ENCODE results near the gene THEMIS2. TPM values are rescaled to one million over a fixed set of nuclear protein-coding genes. Genes with fewer than 3 reads are reported as not detected.

The THEMIS2 gene
- total and polyA plus RNA-seq, 2 of the 13 experiments (the other 11 are each of a cell fraction or from before 2014, with no cell fraction given), result 0.38 to 1.5 TPM

GRCh38 chr1:27887215-27888021, 15.1 kb downstream of the THEMIS2 start:
- ATAC-seq (no peak), DNase-seq (ENCODE audit: low spot score) (no peak), FAIRE-seq (no peak)
- H3K9ac ChIP-seq (ENCODE audit: insufficient read depth, low read depth, low read length), result no peak overlapping the region
- ChIA-PET POLR2A (no interaction called here), CTCF (ENCODE audit: low intra/inter-chr PET ratio, low total read pairs) (no interaction called here)
- H4K20me1 ChIP-seq (ENCODE audit: insufficient read depth, low read length), result no peaks in the 10 kb centered on the region
- no peak overlapping the region for H3K4me3 ChIP-seq (replicated peaks in 1 of 3; ENCODE audit: insufficient read depth in 1 of 3, low read depth in 2 of 3, low read length in 3 of 3)
- no peak overlapping the region for H3K4me2 ChIP-seq (ENCODE audit: low read depth, low read length)
- no TSS peak for BruUV-seq (replicated peaks)
- intact Hi-C loops (cut with micrococcal nuclease; ENCODE audit: unreplicated experiment) (no loop called here), in situ Hi-C loops (cut with HindIII; ENCODE audit: extremely low pct_ligation_motif_present, low pct_unique_long_range_greater_than_20kb) (no loop called here)
- no peak overlapping the region for H2AFZ ChIP-seq (ENCODE audit: low read length)
- WGBS (ENCODE audit: low lambda C conversion rate), result 96% methylated on average over 8 of the region's 8 CpGs
- no peaks in the 10 kb centered on the region for H3K27me3 ChIP-seq (ENCODE audit: control insufficient read depth in 1 of 2, insufficient read depth in 2 of 2, low read length in 2 of 2)
- peaks cover 4 to 15% of the 10 kb centered on the region in 2 experiments; a peak in 4 of 5 replicates for H3K36me3 ChIP-seq (replicated peaks in 1 of 2; ENCODE audit: control insufficient read depth in 1 of 2, insufficient read depth in 2 of 2, low read length in 2 of 2)
- peaks cover 7% of the 10 kb centered on the region for H3K4me1 ChIP-seq (ENCODE audit: insufficient read depth, low read length)
- TF ChIP-seq MAFF (IDR thresholded peaks at IDR 0.05; ENCODE audit: low read depth, low read length) (no peak), SP2 (CRISPR knock-in tag; IDR thresholded peaks at IDR 0.05) (no peak), FOXK1 (CRISPR knock-in tag; IDR thresholded peaks at IDR 0.05; ENCODE audit: borderline replicate concordance, low read depth) (no peak), ZFP82 (CRISPR knock-in tag; IDR thresholded peaks at IDR 0.05; ENCODE audit: borderline replicate concordance) (no peak), EZH2 (conservative IDR thresholded peaks at IDR 0.05; ENCODE audit: low read depth, low read length) (no peak), ZNF564 (CRISPR knock-in tag; IDR thresholded peaks at IDR 0.05) (no peak), ZNF329 (CRISPR knock-in tag; IDR thresholded peaks at IDR 0.05; ENCODE audit: low read depth) (no peak), AKNA (CRISPR knock-in tag; IDR thresholded peaks at IDR 0.05; ENCODE audit: borderline replicate concordance) (no peak), BCL6 (CRISPR knock-in tag; IDR thresholded peaks at IDR 0.05) (no peak)
- no peaks in the 10 kb centered on the region for H3K79me2 ChIP-seq (ENCODE audit: insufficient read depth, low read length)
- H3K27ac ChIP-seq (ENCODE audit: extremely low read length, insufficient read depth, low read length), result no peak overlapping the region
- no peaks in the 10 kb centered on the region for H3K9me3 ChIP-seq (ENCODE audit: low read length)

Data from HepG2 (cell line).